GM23248 (cell line): ENCODE measurements around the gene APOL3. TPM values are rescaled to one million over a fixed set of nuclear protein-coding genes. Genes with fewer than 3 reads are reported as not detected.

Experiments used
- DNase-seq: peaks from one replicate; pipeline ENCODE4 v3.0.0-alpha.2; 2015
- H2AFZ ChIP-seq: fragments of 200-600 bp; sonication (generic); 2 replicates; pipeline ENCODE4 v1.6.1; 2016; ENCODE audit warnings: antibody characterized with exemption
- H3F3A ChIP-seq: fragments of 200-600 bp; sonication (generic); 2 replicates; pipeline ENCODE4 v1.6.1; 2016; ENCODE audit warnings: mild to moderate bottlenecking, antibody characterized with exemption, mixed run types; ENCODE audit not compliant: insufficient read depth
- H3K27ac ChIP-seq: fragments of 200-600 bp; sonication (generic); 2 replicates; pipeline ENCODE4 v1.5.1; 2016; ENCODE audit warnings: mild to moderate bottlenecking
- H3K27me3 ChIP-seq: fragments of 200-600 bp; sonication (generic); replicated peaks from 2 replicates; pipeline ENCODE4 v1.6.1; 2016; ENCODE audit warnings: mild to moderate bottlenecking; ENCODE audit not compliant: insufficient read depth
- H3K36me3 ChIP-seq: fragments of 200-600 bp; sonication (generic); 2 replicates; pipeline ENCODE4 v1.6.1; 2016; ENCODE audit warnings: low read depth, mild to moderate bottlenecking
- H3K4me1 ChIP-seq: fragments of 200-600 bp; sonication (generic); 2 replicates; pipeline ENCODE4 v1.6.1; 2016; ENCODE audit warnings: mild to moderate bottlenecking; ENCODE audit not compliant: insufficient read depth
- H3K4me2 ChIP-seq: fragments of 200-600 bp; sonication (generic); one replicate; pipeline ENCODE4 v1.6.1; 2016; ENCODE audit warnings: mild to moderate bottlenecking; ENCODE audit not compliant: unreplicated experiment
- H3K4me3 ChIP-seq: fragments of 200-600 bp; sonication (generic); 2 replicates; pipeline ENCODE4 v1.5.1; 2016; ENCODE audit warnings: mild to moderate bottlenecking
- H3K79me2 ChIP-seq: fragments of 200-600 bp; sonication (generic); 2 replicates; pipeline ENCODE4 v1.6.1; 2016; ENCODE audit warnings: mild to moderate bottlenecking; ENCODE audit not compliant: insufficient read depth
- H3K9ac ChIP-seq: fragments of 200-600 bp; sonication (generic); 2 replicates; pipeline ENCODE4 v1.6.1; 2016; ENCODE audit warnings: mild to moderate bottlenecking
- H3K9me2 ChIP-seq: fragments of 200-600 bp; sonication (generic); 2 replicates; pipeline ENCODE4 v1.6.1; 2016; ENCODE audit warnings: mixed run types, mild to moderate bottlenecking, moderate library complexity; ENCODE audit not compliant: insufficient read depth
- H3K9me3 ChIP-seq: fragments of 200-600 bp; sonication (generic); one replicate; pipeline ENCODE4 v1.6.1; 2017; ENCODE audit warnings: low read depth
- H4K20me1 ChIP-seq: fragments of 200-600 bp; sonication (generic); 2 replicates; pipeline ENCODE4 v1.6.0; 2016; ENCODE audit not compliant: insufficient read depth
- EZH2 ChIP-seq: fragments of 200-600 bp; sonication (generic); IDR thresholded peaks from 2 replicates; pipeline ENCODE4 v1.6.1; 2018; ENCODE audit warnings: antibody characterized with exemption, mild to moderate bottlenecking; ENCODE audit not compliant: insufficient read depth, poor library complexity, severe bottlenecking
- EZH2phosphoT487 ChIP-seq: fragments of 200-600 bp; sonication (generic); IDR thresholded peaks from 2 replicates; pipeline ENCODE4 v1.6.1; 2018; ENCODE audit warnings: antibody characterized with exemption, moderate library complexity, mild to moderate bottlenecking, low read depth; ENCODE audit not compliant: insufficient read depth
- WGBS, 2 experiments: methylation state at CpG; one replicate each; pipeline ENCODE4 v1.1.6; 2015 to 2017; ENCODE audit warnings: low lambda C conversion rate in 2 of 2, low coverage in 1 of 2; ENCODE audit errors: missing lambda C conversion rate in 2 of 2; 5-methylcytosine and 5-hydroxymethylcytosine counted together
- in situ Hi-C: fragments of 300-500 bp; cut with MboI; formaldehyde crosslinking; loops from 2 replicates; pipeline ENCODE4 v1.15.0; 2020
- polyA plus RNA-seq: library from polyadenylated mRNA; unstranded; fragments of >200 nt; fragmentation: Nextera tagmentation; extraction: Ambion mirVana; gene quantifications from 2 replicates; pipeline ENCODE4 v1.2.1, GENCODE V29; 2016
- total RNA-seq: library from RNA; depleted of rRNA; stranded (reverse); fragments of >200 nt; shearing (Covaris generic); gene quantifications from 2 replicates; pipeline ENCODE4 v1.2.3, GENCODE V29; 2014

APOL3 gene
- total and polyA plus RNA-seq, 2 experiments from 2014 or later, result 4.0 to 5.5 TPM

- Histone ChIP-seq H3K27me3 (no peaks in the 10 kb centered on the region), H3K79me2 (no peaks in the 10 kb centered on the region), H3K9me2 (no peaks in the 10 kb centered on the region), H3K36me3 (no peaks in the 10 kb centered on the region), H3K27ac (peak overlapping the region; percentile 89), H3K4me3 (peak overlapping the region; percentile 71), H3K4me2 (peak overlapping the region; percentile 95), H3F3A (peaks cover 7% of the 10 kb centered on the region; the same call in 1 of the 2 replicates), H2AFZ (peak overlapping the region; percentile 89), H4K20me1 (no peaks in the 10 kb centered on the region), H3K9me3 (no peaks in the 10 kb centered on the region), H3K9ac (peak overlapping the region; percentile 86), H3K4me1 (peaks cover 26% of the 10 kb centered on the region)
- in situ Hi-C loops, result no loop called here
- peak; percentile 94 for DNase-seq
- TF ChIP-seq EZH2phosphoT487 (no peak), EZH2 (no peak)
- 8 to 10% methylated on average over 15 of the region's 15 CpGs for WGBS, 2 experiments
These were observed 3.8 kb downstream of the APOL3 start for GRCh38 chr22:36156515-36157419.

DNA sequence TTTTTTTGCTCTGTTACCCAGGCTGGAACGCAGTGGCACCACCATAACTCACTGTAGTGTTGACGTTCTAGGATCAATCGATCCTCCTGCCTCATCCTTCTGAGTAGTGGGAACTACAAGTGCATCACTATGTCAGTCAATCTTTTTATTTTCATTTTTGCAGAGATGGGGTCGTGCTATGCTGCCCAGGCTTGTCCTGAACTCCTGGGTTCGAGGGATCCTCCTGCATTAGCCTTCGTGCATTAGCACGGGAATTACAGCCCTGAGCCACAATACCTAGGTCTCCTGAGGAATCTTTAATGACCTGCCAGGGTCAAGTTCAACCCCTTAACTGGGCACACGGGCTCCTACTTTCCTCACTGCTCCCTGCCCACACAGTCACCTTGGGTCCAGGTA, 4.4 kb downstream of the APOL3 start:
- Histone ChIP-seq H3K27ac (peak overlapping the region; percentile 89), H3K4me3 (peak overlapping the region; percentile 71), H3K9ac (peak overlapping the region; percentile 86), H3K79me2 (no peaks in the 10 kb centered on the region), H3K4me2 (peak overlapping the region; percentile 95), H3K9me2 (no peaks in the 10 kb centered on the region), H3F3A (peaks cover 10% of the 10 kb centered on the region; the same call in 1 of the 2 replicates), H3K9me3 (no peaks in the 10 kb centered on the region), H4K20me1 (no peaks in the 10 kb centered on the region), H2AFZ (peak overlapping the region; percentile 89), H3K27me3 (no peaks in the 10 kb centered on the region), H3K4me1 (peaks cover 27% of the 10 kb centered on the region), H3K36me3 (no peaks in the 10 kb centered on the region)
- TF ChIP-seq EZH2phosphoT487 (no peak), EZH2 (no peak)
- in situ Hi-C loops, result no loop called here
- peak; percentile 6 for DNase-seq
- 29 to 38% methylated on average over 8 of the region's 8 CpGs for WGBS, 2 experiments

GRCh38 chr22:36155702-36156101, 4.9 kb downstream of the APOL3 start:
- no peaks in the 10 kb centered on the region for H3K36me3 ChIP-seq
- no peaks in the 10 kb centered on the region for H3K9me3 ChIP-seq
- H3K4me2 ChIP-seq, result peak overlapping the region; percentile 95
- H3K9ac ChIP-seq, result peak overlapping the region; percentile 86
- no peaks in the 10 kb centered on the region for H3K27me3 ChIP-seq
- peak overlapping the region; percentile 23; the same call in 1 of the 2 replicates for H3K27ac ChIP-seq
- H3K4me1 ChIP-seq, result peaks cover 30% of the 10 kb centered on the region
- in situ Hi-C loops, result no loop called here
- no peaks in the 10 kb centered on the region for H3K9me2 ChIP-seq
- WGBS, 2 experiments, result 29 to 40% methylated on average over 7 of the region's 7 CpGs
- H4K20me1 ChIP-seq, result no peaks in the 10 kb centered on the region
- DNase-seq, result peak; percentile 53
- H2AFZ ChIP-seq, result peak overlapping the region; percentile 89
- peak overlapping the region; percentile 71; the same call in 1 of the 2 replicates for H3K4me3 ChIP-seq
- peaks cover 10% of the 10 kb centered on the region; the same call in 1 of the 2 replicates for H3F3A ChIP-seq
- no peaks in the 10 kb centered on the region for H3K79me2 ChIP-seq
- TF ChIP-seq EZH2phosphoT487 (no peak), EZH2 (no peak)

GRCh38 chr22:36154423-36154945, 6.1 kb downstream of the APOL3 start:
- Histone ChIP-seq H3K4me1 (peaks cover 24% of the 10 kb centered on the region), H3K9ac (no peak overlapping the region), H2AFZ (no peak overlapping the region), H3K79me2 (no peaks in the 10 kb centered on the region), H3K27ac (no peak overlapping the region), H3F3A (peaks cover 10% of the 10 kb centered on the region; the same call in 1 of the 2 replicates), H3K27me3 (no peaks in the 10 kb centered on the region), H3K4me3 (no peak overlapping the region), H3K36me3 (no peaks in the 10 kb centered on the region), H3K9me2 (no peaks in the 10 kb centered on the region), H3K4me2 (no peak overlapping the region), H3K9me3 (no peaks in the 10 kb centered on the region), H4K20me1 (no peaks in the 10 kb centered on the region)
- 98 to 100% methylated on average over 3 of the region's 3 CpGs for WGBS, 2 experiments
- TF ChIP-seq EZH2phosphoT487, result no peak
- TF ChIP-seq EZH2, result no peak
- in situ Hi-C loops, result no loop called here
- no peak for DNase-seq
